ENCODE results near the gene BMP7.

DNA sequence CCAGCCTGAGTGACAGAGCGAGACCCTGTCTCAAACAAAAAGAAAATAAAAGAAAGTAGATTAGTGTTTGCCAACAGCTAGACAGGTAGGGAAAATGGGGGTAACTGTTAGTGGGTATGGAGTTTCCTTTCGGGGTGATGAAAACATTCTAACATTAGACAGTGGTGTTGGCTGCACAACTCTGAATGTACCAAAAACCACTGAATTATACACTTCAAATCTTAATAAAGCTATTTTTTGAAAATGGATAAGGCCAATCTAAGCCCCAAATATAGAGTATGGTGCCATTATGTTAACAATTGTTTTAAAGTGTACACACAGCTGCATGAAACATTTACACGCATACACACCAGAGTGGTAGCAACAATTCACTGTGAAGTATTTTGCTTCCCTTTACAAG, 57.0 kb downstream of the BMP7 start:
- TF ChIP-seq, protein P1, sequence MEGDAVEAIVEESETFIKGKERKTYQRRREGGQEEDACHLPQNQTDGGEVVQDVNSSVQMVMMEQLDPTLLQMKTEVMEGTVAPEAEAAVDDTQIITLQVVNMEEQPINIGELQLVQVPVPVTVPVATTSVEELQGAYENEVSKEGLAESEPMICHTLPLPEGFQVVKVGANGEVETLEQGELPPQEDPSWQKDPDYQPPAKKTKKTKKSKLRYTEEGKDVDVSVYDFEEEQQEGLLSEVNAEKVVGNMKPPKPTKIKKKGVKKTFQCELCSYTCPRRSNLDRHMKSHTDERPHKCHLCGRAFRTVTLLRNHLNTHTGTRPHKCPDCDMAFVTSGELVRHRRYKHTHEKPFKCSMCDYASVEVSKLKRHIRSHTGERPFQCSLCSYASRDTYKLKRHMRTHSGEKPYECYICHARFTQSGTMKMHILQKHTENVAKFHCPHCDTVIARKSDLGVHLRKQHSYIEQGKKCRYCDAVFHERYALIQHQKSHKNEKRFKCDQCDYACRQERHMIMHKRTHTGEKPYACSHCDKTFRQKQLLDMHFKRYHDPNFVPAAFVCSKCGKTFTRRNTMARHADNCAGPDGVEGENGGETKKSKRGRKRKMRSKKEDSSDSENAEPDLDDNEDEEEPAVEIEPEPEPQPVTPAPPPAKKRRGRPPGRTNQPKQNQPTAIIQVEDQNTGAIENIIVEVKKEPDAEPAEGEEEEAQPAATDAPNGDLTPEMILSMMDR (IDR thresholded peaks at IDR 0.05; ENCODE audit: extremely low read depth in 1 of 2, insufficient read depth in 1 of 2, low read depth in 1 of 2, low read length in 2 of 2) = no peak
- TF ChIP-seq, protein P2, sequence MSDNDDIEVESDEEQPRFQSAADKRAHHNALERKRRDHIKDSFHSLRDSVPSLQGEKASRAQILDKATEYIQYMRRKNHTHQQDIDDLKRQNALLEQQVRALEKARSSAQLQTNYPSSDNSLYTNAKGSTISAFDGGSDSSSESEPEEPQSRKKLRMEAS (IDR thresholded peaks at IDR 0.05; ENCODE audit: insufficient read depth, insufficient read length) = no peak

All from endothelial cell of umbilical vein (primary cell).